CD4-positive, alpha-beta T cell treated with Interleukin-15 for 1 hour (primary cell): ENCODE measurements around the gene POLRMT.
"Not testable (repeated sequence)": the region's sequence is repeated elsewhere in the genome, so short reads cannot be mapped to it uniquely, and the experiment has no call there.

Experiments
- DNase-seq: peaks from one replicate; pipeline ENCODE4 v3.0.0-alpha.2; 2020

POLRMT gene

DNA sequence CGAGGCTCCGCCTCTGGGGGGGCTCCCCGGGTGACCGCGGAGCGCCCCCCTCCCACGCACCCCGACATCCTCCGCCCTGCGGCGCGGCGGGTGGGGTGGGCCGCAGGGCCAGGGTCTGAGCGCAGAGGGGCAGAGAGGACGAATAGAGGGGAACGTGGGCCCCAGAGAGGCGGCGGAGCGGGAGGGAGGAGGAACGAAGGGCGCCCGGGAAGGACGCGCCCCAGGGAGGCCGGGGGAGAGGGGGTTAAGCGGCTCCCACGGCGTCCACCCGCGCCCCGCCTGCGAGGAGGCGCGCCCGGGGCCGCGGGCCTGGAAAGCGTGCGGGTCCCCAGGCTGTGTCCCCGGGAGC lies 42.6 kb downstream of the POLRMT start:
- no peak for DNase-seq

DNA sequence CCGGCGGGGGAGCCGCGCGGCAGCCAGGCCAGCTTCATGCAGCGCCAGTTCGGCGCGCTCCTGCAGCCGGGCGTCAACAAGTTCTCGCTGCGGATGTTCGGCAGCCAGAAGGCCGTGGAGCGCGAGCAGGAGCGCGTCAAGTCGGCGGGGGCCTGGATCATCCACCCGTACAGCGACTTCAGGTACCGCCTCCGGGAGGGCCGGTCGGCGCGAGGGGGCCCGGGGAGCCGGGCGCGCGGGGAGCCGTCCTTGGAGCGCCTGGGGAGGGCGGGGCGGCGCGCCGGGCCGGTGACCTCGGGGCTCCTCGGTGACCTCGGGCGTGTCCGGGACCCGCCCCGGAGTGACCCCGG lies 43.0 kb downstream of the POLRMT start:
- no peak for DNase-seq

DNA sequence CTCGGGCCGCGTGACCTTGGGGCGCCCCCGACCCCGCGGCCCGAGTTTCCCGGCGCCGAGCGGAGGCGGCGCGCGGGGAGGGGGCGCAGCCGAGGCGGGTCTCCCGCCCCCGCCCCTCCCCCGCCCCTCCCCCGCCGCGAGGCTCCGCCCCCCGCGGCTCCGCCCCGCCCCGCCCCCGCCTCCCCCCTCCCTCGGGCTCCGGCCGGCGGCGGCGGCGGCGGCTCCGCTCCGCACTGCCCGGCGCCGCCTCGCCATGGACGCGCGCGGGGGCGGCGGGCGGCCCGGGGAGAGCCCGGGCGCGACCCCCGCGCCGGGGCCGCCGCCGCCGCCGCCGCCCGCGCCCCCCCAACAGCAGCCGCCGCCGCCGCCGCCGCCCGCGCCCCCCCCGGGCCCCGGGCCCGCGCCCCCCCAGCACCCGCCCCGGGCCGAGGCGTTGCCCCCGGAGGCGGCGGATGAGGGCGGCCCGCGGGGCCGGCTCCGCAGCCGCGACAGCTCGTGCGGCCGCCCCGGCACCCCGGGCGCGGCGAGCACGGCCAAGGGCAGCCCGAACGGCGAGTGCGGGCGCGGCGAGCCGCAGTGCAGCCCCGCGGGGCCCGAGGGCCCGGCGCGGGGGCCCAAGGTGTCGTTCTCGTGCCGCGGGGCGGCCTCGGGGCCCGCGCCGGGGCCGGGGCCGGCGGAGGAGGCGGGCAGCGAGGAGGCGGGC lies 43.5 kb downstream of the POLRMT start, which contains the start of gene HCN2:
TSS of gene HCN2 (plus strand) at position 189 of the 703 bp plus-strand sequence. CDS start at position 254, 65 bp downstream.
- DNase-seq: no peak

DNA sequence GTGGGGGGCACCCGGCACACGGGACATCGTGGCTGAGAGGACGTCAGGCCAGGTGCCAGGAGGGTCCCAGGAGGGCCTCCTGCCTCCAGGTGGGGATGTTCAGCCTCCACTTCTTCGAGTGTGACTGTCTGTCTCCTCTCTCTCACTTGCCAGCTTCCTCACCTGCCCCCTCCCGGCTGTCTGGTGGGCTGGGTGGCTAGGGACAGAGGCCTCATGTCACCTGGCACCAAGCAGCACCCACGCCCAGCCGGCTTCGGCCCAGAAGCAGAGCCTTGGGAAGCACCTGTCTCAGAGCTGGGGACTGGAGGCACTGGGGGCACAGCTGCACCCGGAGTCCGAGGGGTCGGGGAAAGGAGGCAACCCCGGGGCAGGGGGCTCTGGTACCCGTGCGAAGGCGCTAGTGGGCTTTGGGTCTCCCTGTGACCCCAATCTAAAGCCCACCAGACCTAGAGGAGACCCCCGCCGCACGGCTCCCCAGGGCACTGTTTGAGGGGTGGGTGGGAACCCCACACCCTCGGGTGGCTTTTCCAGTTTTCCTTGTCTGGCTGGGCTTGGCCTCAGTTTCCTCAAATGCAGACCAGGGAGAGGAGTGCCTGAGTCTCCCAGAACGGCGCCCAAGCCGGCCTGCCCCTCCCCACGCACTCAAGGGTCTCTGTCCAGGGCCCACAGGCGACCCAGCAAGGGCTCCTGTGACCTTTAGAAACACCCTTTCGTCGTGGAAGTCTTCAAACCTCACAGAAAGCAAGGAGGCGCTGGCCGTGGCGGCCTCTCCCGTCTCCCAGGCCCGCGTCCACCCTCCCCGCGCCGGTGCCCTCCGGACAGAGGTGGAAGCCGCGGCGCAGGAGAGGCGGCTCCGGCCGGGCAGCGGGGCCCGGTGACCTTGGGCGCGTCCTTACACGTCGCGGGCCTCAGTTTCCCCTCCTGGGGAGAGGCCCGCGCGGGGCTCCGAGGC lies 44.3 kb downstream of the POLRMT start:
- DNase-seq: no peak

DNA sequence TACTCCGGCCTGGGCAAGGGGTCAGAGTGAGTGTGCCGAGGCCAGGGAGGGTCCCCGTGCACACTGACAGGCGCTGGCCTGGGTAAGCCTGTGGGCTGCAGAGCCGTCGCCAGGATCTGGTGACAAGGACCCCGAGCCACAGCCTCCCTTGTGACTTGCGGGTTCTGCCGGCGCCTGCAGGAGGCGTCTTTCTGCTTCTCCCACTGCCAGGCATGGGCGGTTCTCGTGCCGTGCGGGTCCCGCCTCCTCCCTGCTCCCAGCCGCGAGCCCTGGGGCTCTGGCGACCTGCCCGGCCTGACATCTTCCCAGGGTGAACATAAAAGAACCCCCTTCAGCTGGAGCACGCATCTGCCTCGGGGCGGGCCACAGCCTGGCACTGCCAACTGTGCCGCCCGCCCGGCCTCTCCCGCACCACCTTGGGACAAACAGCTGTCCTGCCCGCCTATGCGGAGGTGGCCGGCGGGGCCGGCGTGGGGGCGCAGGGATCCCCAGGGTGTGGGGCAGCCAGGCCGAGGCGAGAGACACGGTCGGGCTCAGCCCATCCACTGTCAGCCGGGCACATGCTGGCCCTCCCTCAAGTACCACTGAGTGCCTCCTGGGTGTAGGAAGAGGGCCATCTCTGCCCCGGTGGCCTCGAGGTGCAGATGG lies 45.1 kb downstream of the POLRMT start:
- peak; percentile 57 for DNase-seq

DNA sequence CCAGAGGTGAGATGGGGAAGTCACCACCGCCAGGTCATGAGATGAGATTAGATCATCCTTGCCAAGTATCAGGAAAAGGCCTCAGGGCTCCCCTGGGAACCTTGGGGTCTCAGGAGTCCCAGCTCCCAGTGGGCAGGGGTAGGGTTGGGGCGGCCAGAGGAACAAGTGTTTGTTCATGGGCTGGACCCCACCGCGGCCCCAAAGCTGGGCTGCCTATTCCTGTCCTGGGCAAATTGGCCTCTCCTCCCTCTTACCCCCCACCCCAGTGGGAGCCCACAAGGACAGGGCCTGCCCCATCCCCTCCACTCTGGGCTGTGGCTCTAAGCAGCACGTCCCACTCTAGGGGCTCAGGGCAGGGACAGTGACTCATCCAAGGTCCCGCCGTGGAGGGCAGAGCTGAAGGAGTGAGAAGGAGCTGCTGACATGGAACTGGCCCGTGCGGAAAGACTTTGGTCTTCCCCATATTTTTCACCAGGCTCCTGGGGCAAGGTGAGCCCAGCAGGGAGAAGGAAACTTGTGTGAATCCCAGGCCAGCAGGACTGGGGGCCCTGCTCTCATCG lies 47.7 kb downstream of the POLRMT start:
- DNase-seq: no peak

DNA sequence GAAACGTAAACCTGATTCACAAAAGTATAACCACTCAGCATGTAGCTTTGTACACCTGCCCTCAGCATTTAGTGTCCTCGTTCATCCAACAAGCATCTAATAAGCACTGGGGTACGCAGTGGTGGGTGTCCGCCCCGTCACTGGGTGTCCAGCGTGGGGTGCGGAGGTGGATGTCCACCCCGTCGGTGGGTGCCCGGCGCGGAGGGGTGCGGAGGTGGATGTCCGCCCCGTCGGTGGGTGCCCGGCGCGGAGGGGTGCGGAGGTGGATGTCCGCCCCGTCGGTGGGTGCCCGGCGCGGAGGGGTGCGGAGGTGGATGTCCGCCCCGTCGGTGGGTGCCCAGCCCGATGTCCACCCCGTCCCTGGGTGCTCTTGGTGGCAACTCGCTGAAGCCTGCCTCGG lies 48.2 kb downstream of the POLRMT start:
- DNase-seq: not testable (repeated sequence)

DNA sequence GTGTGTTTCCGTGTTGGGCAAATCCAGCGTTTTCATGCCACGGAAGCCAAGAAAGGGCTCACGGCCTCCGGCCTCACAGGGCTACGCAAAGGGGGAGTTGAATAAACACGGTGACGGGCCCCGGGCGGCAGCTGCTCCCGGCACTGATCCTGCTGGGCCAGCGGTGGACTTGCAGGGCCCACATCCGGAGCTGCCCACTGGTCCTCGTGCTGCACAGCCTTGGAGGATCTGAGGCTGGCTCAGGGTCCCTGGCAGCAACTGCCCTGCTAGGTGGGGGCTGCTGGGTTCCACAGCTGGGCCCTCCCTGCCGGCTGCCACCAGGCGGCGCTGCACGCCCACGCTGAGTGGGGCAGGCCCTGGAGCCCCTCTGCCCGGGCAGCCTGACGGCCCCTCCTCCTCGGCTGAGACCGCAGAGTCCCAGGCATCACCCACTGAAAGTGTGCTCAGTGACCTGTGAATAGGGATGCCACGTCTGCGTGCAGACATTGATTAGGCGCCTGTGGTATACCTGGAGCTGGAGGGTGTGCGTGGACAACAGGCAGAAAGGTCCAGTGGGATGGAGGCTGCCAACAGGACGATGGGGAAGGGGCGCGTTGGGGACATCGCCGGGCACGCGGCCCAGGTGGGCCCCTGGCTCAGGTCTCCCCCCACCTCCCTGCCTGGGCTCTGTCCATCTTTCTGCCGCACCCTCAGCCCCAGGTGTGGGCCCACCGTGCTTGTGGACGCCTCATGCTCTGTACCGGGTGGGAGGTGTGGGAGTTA lies 48.9 kb downstream of the POLRMT start:
- DNase-seq: peak; percentile 63

DNA sequence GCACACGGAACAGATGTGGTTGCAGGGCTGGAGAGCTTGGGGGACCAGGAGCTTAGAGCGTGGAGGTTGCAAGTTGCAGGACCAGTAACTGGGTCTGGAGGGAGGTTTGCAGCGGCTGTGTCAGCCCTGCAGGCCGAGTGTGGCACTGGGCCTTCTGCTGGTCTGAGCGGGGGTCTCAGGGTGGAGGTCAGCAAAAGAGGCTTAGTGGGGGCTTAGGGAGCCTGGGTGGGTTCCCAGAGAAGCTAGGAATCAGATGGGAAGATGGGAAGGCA lies 49.4 kb downstream of the POLRMT start:
- no peak for DNase-seq

DNA sequence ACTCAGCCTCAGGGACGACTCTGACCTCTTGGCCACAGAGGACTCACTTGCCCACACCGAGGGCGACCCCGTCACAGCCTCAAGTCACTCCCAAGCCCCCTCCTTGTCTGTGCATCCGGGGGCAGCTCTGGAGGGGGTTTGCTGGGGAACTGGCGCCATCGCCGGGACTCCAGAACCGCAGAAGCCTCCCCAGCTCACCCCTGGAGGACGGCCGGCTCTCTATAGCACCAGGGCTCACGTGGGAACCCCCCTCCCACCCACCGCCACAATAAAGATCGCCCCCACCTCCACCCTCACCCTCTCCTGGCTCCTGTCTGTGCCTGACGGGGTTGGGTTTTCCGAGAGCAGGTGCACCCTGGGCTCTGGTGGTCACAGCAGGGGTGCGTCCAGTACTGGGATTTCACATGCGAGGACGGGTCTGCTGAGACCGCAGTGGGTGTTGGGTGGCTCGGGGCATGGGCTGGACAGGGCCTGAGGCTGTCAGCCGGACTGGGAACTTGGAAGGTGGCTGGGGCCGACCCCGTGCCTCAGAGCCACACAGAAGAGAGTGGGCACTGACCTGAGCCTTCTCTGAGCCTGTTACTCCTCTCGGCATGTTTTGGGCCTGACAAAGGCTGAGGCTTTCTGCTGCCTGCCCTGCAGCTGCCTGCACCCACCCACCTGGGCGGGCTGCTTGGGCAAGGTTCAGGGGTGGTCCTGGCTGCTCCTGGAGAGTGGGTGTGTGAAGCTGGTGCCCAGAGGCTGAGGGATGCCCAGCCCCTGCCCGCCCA lies 50.0 kb downstream of the POLRMT start:
- DNase-seq: no peak

DNA sequence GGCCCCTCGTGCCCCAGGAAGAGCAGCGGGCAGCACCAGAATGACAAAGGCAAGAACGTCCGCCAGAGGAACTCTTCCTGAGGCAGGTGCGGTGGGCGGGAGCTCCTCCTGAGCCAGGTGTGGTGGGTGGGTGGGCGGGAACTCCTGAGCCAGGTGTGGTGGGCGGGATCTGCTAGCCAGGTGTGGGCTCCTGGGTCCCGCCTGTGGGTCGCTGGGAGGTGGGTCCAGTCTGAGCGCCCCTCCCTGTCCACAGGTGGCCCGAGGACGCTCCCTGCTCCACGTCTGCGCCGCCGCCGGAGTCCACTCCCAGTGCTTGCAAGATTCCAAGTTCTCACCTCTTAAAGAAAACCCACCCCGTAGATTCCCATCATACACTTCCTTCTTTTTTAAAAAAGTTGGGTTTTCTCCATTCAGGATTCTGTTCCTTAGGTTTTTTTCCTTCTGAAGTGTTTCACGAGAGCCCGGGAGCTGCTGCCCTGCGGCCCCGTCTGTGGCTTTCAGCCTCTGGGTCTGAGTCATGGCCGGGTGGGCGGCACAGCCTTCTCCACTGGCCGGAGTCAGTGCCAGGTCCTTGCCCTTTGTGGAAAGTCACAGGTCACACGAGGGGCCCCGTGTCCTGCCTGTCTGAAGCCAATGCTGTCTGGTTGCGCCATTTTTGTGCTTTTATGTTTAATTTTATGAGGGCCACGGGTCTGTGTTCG lies 50.7 kb downstream of the POLRMT start:
- DNase-seq: no peak

DNA sequence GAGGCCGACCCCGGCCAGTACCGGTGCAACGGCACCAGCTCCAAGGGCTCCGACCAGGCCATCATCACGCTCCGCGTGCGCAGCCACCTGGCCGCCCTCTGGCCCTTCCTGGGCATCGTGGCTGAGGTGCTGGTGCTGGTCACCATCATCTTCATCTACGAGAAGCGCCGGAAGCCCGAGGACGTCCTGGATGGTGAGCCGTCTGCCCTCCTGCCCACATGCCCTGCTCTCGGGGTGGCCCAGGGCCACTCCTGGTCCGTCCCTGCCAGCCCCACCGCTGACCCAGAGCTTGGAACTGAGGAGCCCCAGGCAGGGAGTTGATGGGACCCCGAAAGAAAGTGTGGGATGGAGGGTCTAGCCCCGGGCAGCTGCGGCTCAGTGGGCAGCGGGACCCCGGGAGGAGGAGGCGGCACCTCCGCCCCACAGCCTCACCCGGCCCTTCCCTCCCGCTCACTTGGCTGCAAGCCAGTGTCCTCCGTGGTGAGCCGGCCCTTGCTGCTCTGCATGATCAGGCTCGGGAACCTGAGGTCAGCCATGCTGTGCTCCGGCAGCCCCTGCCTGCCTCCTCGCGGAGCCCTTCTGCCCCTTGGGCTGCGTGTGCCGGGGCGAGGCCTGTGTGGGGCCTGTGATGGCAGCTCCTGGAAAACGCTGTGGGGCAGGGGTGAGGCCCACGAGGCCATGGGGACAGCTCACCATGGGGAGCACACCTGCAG lies 51.8 kb downstream of the POLRMT start:
- DNase-seq: no peak

DNA sequence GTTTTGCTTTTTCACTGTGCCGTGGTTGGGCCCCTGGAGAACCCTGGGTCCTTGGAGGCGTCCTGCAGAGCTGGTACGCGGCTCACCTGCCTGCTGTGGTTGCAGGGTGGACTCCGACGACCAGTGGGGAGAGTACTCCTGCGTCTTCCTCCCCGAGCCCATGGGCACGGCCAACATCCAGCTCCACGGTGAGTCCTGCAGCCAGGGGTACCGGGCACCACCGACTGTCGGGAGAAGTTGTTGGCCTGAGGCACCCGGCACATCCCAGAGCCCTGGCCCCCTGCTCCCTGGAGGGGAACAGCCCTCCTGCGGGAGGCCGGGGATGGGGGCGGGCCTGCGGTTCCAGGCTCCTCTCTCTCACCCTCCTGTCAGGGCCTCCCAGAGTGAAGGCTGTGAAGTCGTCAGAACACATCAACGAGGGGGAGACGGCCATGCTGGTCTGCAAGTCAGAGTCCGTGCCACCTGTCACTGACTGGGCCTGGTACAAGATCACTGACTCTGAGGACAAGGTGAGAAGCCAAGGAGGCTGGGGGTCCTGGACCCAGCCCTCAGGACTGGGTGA lies 53.0 kb downstream of the POLRMT start:
- no peak for DNase-seq

DNA sequence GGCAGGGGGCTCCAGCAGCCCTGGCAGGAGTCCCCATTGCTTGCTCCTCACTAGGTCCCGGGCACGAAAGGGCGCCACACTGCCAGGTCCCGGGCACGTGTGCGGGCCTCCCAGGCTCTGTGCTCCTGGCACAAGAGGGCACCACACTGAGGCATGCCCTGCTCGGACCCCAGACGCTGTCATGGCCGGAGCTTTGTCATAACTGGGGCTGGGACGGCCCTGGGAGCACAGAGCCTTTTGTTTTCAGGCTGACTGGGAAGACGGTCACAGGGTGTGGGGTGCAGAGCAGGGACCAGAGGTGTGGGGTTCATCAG lies 53.5 kb downstream of the POLRMT start:
- no peak for DNase-seq

DNA sequence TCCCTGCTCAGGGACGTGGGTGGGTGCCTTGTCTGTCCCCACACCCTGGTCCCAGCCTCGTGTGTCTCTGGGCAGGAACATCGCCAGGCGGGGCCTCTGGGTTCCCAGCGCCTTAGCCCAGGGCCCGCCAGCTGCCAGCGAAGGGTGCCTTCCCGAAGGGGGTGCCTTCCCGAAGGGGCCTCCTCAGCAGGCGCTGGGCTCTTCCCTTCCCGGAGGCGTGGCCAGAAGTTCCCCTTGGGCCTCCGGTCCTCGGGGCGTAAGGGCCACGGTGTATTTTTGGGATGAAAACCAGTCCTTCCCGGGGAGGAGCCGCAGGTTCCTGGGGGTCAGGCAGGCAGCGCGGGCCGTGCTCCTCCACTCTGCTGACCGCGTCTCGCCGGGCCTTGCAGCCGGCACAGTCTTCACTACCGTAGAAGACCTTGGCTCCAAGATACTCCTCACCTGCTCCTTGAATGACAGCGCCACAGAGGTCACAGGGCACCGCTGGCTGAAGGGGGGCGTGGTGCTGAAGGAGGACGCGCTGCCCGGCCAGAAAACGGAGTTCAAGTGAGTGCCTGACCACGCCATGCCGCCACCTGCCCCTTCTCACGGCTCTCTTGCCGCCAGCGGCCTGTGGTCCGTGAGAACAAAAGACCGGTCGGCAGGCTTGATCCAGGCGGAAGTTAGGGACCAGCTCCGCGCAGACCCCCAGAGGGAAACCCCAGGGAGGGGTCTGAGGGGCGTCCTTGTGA lies 54.1 kb downstream of the POLRMT start:
- DNase-seq: no peak

DNA sequence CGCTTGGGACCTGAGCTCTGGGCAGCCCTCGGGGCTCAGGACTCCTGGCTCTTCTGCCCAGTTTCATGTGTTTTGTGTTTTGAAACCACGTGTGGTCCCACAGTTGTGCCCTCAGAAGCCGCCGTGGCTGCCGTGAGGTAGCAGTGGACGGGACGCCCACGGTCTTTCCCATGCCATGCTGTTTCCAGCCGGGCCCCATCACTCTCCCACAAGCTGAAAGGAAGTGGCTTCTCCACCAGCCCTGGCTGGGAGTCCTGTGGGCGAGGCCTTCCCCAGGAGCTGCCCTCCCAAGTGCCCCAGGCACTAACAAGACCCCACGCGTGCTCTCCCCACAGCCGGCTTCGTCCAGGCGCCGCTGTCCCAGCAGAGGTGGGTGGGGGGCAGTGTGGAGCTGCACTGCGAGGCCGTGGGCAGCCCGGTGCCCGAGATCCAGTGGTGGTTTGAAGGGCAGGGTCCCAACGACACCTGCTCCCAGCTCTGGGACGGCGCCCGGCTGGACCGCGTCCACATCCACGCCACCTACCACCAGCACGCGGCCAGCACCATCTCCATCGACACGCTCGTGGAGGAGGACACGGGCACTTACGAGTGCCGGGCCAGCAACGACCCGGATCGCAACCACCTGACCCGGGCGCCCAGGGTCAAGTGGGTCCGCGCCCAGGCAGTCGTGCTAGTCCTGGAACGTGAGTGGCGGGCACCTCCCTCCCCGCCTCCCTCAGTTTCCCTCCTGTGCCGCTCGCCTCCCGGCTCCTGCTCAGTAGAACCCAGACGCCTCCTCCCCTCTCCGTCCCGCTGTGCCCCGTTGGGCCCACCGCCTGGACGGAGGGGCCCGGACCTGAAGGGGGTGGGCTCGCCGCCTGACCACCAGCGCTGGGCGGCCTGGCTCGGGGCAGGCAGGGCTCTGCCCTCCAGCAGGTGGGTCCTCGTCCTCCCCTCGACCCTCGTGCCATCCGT lies 55.6 kb downstream of the POLRMT start:
- no peak for DNase-seq

DNA sequence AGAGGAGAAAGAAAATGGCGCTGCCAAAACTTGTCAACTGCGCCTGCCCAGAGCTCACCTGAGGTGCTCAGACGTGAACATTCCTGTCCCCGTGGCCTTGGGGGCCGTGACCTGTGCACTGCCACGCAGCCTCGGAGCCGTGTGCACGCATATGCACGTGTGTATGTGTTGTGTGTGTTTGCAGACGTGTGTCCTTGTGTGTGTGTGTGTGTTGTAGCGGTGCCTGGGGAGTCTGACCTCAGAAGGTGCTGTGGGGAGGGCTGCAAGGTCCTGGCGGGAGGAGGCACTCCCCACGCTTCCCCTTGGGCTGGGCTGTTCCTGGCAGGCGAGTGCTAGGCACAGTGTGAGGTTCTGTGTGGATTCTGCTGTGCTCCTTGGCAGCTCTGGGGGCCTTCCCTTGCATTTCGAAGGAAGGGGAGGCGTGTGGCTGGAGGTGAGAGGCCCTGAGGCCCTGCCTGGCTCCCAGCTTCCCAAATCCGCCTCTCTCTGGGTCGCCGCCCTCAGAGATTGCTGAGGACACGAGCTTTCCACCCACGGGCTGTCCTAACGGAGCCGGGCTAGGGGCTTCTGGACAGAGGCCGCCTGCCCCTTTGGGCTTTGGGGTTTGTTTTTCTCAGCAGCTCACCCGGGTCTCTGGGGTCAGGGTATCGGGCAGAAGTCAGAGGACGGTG lies 56.4 kb downstream of the POLRMT start:
- DNase-seq: no peak
